Measurements from ENCODE around the gene GPC6. TPM values are rescaled to one million over a fixed set of nuclear protein-coding genes. Genes with fewer than 3 reads are reported as not detected.
A peak's percentile ranks its signal among the peaks of the same experiment; 100 is the strongest.

GPC6 gene
- total and polyA plus RNA-seq, 2 experiments from 2014 or later: 14.4 to 43.3 TPM

DNA sequence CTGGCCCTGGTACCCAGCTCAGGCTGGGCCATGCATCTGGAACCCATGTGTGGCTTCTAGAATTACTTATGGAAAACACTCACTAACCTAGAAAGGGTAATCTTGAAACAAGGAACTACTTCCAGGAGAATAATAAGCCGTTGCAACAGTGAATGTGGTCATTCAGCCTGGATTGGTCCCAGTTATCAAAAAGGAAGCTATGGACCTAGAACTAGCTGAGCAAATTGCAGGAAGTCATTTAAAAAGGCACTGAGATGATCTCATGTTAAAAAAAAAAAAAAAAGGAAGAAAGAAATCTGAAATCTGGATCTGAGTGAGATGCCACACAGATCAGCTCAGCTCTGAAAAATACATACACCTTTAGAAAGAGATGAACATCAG is 1193.3 kb downstream of the GPC6 start:
- Histone ChIP-seq H3K27ac (no peak overlapping the region), H3K9me3 (ENCODE audit: low read depth) (no peaks in the 10 kb centered on the region), H3K4me3 (no peak overlapping the region), H3K36me3 (no peaks in the 10 kb centered on the region), H3K4me1 (ENCODE audit: low read depth) (peaks cover 13% of the 10 kb centered on the region), H3K27me3 (no peaks in the 10 kb centered on the region)
- no peak for DNase-seq (ENCODE audit: low read depth in 1 of 2, low spot score in 1 of 2)
- TF ChIP-seq, protein P1, sequence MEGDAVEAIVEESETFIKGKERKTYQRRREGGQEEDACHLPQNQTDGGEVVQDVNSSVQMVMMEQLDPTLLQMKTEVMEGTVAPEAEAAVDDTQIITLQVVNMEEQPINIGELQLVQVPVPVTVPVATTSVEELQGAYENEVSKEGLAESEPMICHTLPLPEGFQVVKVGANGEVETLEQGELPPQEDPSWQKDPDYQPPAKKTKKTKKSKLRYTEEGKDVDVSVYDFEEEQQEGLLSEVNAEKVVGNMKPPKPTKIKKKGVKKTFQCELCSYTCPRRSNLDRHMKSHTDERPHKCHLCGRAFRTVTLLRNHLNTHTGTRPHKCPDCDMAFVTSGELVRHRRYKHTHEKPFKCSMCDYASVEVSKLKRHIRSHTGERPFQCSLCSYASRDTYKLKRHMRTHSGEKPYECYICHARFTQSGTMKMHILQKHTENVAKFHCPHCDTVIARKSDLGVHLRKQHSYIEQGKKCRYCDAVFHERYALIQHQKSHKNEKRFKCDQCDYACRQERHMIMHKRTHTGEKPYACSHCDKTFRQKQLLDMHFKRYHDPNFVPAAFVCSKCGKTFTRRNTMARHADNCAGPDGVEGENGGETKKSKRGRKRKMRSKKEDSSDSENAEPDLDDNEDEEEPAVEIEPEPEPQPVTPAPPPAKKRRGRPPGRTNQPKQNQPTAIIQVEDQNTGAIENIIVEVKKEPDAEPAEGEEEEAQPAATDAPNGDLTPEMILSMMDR (IDR thresholded peaks at IDR 0.05; ENCODE audit: low read depth, low read length): no peak

DNA sequence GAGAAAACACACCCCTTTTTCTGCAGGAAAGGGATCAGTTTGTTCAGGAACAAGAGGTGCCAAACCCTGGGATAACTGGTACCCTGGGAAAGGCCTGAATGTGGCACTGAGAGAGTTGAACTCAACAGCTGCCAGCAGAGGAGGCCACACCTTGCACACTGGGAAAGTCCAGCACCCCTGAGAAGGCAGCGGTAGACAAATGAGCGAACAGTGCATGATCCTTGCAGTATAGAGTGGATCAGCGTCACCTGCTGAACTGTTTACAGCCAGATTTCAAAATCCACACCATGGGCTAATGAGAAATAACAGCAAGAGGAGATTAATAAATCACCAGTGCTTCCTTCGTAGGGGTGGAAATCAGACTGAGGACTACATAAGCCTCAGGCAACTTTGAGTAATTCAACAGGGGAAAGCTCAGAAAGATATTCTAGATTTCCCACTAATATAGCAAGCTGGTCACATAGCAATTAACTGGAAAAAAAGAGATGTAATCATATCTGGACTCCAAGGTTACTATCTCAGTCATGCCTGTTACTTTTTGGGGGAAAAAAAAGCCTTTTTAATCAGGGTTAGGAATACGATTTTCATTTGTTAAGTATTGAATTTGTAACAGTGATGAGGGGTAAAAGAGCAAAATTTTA is 1200.8 kb downstream of the GPC6 start:
- Histone ChIP-seq H3K27ac (no peak overlapping the region), H3K36me3 (no peaks in the 10 kb centered on the region), H3K27me3 (no peaks in the 10 kb centered on the region), H3K4me3 (no peak overlapping the region), H3K9me3 (ENCODE audit: low read depth) (no peaks in the 10 kb centered on the region), H3K4me1 (ENCODE audit: low read depth) (peaks cover 19% of the 10 kb centered on the region)
- DNase-seq (ENCODE audit: low read depth in 1 of 2, low spot score in 1 of 2): no peak
- TF ChIP-seq, protein P1 (IDR thresholded peaks at IDR 0.05; ENCODE audit: low read depth, low read length): no peak

DNA sequence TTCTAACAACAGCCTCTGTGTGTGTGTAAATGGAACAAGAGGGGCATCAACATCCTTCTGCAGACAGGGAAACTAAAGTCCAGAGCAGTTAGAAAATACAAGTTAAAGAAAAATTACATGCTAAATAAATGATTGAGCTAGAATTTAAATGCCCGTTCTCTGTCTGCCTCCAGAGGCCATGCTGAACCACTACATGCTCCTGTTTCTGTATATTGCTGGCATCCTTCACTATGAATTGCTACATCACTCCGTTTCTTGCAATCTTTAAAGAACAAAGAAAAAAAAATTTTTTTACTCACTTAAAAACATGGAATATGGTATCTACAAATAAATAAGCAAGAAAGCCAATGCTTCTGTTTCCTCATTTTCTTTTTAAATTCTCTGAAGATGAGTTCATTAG is 1205.0 kb downstream of the GPC6 start:
- Histone ChIP-seq H3K27ac (peak overlapping the region; percentile 76), H3K27me3 (no peaks in the 10 kb centered on the region), H3K9me3 (ENCODE audit: low read depth) (no peaks in the 10 kb centered on the region), H3K36me3 (no peaks in the 10 kb centered on the region), H3K4me3 (no peak overlapping the region), H3K4me1 (ENCODE audit: low read depth) (peaks cover 43% of the 10 kb centered on the region)
- DNase-seq (ENCODE audit: low read depth in 1 of 2, low spot score in 1 of 2): peak in 1 of 2 donors; percentile 83
- TF ChIP-seq, protein P1 (IDR thresholded peaks at IDR 0.05; ENCODE audit: low read depth, low read length): peak; percentile 56

DNA sequence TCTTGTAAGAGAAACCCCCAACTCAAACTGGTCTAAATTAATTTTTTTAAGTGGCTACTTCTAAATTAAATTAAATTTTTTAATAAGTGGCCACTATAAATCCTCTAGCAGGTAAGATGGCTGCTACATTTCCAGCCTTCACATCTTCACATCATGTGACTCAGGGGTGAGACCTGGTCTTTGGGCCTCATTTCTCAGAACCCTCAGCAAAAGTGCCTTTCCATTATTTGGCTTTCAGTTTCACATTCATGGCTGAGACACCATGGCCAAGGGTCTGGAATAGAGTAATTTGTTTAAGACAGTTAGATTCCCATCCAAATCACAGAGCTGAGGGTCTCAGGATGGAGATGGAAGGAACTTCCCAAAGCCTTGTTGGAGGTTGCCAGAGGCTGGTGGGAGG is 1205.4 kb downstream of the GPC6 start:
- TF ChIP-seq, protein P1 (IDR thresholded peaks at IDR 0.05; ENCODE audit: low read depth, low read length): no peak

DNA sequence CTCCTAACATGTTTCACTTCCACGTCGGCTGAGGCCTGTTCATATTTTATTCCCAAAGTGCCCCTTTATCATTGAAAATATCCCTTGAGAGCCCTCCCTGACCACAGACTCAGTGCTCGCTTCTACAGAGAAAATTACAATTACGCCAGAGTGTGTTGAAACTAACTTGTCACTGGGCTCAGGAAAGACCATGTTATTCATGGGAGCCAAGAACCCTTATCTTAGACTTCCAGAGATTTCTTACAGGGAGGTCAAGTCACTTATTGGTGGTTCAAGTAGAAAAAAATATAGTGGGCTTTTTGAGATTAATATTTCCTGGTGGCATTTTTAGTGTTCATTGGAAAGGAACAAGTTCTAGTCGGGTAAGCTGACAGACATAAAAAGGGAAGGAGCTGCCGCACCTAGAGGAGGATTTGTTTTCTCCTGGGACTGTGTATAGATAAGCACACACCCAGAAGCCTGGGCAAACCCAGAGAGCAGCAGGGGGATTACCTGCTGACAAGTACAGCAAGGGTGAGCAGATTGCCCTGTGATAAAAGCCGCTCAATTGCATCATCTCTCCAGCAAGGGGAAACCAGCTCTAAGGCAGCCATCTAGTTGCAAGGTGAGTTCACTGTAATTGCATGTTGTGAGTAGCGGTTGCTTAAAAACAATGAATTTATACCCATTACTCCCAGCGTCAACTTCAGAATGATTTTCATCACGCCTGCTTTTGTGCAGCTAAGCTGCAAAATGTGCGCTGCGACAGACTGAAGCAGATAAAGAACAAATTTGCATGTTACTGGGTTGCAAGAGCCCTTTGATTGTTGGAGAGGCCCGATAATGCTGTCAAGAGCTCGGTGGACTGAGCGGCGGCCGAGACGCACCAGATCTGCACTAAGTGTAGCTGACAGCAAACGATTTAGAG is 1206.7 kb downstream of the GPC6 start:
- DNase-seq (ENCODE audit: low read depth in 1 of 2, low spot score in 1 of 2): peak; percentile 85 to 86
- H3K4me3 ChIP-seq: no peak overlapping the region
- no peaks in the 10 kb centered on the region for H3K9me3 ChIP-seq (ENCODE audit: low read depth)
- peak overlapping the region; percentile 76 for H3K27ac ChIP-seq
- TF ChIP-seq, protein P1 (IDR thresholded peaks at IDR 0.05; ENCODE audit: low read depth, low read length): no peak
- no peaks in the 10 kb centered on the region for H3K36me3 ChIP-seq
- H3K27me3 ChIP-seq: no peaks in the 10 kb centered on the region
- H3K4me1 ChIP-seq (ENCODE audit: low read depth): peaks cover 43% of the 10 kb centered on the region

More for the DNA sequence above, 1205.4 kb downstream of the GPC6 start:
- Histone ChIP-seq H3K4me3 (no peak overlapping the region), H3K9me3 (ENCODE audit: low read depth) (no peaks in the 10 kb centered on the region), H3K27me3 (no peaks in the 10 kb centered on the region), H3K4me1 (ENCODE audit: low read depth) (peaks cover 43% of the 10 kb centered on the region), H3K27ac (peak overlapping the region; percentile 76), H3K36me3 (no peaks in the 10 kb centered on the region)
- DNase-seq (ENCODE audit: low read depth in 1 of 2, low spot score in 1 of 2): no peak
